HepG2 (cell line): Measurements from ENCODE around the gene LY6G5B. TPM values are rescaled to one million over a fixed set of nuclear protein-coding genes. Genes with fewer than 3 reads are reported as not detected.
A peak's percentile ranks its signal among the peaks of the same experiment; 100 is the strongest.

Experiments used
- ARID4A ChIP-seq: sonication (generic); formaldehyde crosslinking; IDR thresholded peaks from 2 replicates; pipeline ENCODE4 v1.5.0; 2020; ENCODE audit warnings: mild to moderate bottlenecking, missing genetic modification reagents, borderline replicate concordance
- ATF7 ChIP-seq, 2 experiments: fragments of 450-650 bp in 1 of 2; sonication (generic) in 1 of 2; formaldehyde crosslinking in 1 of 2; IDR thresholded peaks; 2 replicates each; pipeline versions ENCODE4 v1.4.0 to v1.6.1; 2016 to 2020; ENCODE audit warnings: antibody characterized with exemption in 1 of 2, mild to moderate bottlenecking in 1 of 2, missing genetic modification reagents in 1 of 2
- ATF7-NPFF ChIP-seq: sonication (generic); formaldehyde crosslinking; IDR thresholded peaks from 2 replicates; pipeline ENCODE4 v1.8.1; 2023; ENCODE audit warnings: mild to moderate bottlenecking, low read depth, missing genetic modification reagents, moderate library complexity
- CTCF ChIP-seq: sonication (generic); formaldehyde crosslinking; IDR thresholded peaks from 2 replicates; pipeline ENCODE4 v1.5.0; 2020; ENCODE audit warnings: mild to moderate bottlenecking, missing genetic modification reagents, moderate library complexity
- GMEB1 ChIP-seq: sonication (generic); formaldehyde crosslinking; IDR thresholded peaks from 2 replicates; pipeline ENCODE4 v1.5.1; 2020; ENCODE audit warnings: missing genetic modification reagents, mild to moderate bottlenecking, borderline replicate concordance
- RBM39 ChIP-seq: fragments of 200-400 bp; formaldehyde crosslinking; IDR thresholded peaks from one replicate; pipeline ENCODE4 v1.6.1; 2018; ENCODE audit warnings: antibody characterized with exemption, mild to moderate bottlenecking, low read depth, low read length; ENCODE audit not compliant: poor library complexity, severe bottlenecking
- RFXANK ChIP-seq: IDR thresholded peaks from 2 replicates; pipeline ENCODE4 v1.6.1; 2016
- SUZ12 ChIP-seq: fragments of 150-350 bp; IDR thresholded peaks from 2 replicates; pipeline ENCODE4 v1.6.1; 2014; ENCODE audit warnings: low read depth, low read length
- ZBTB37 ChIP-seq: sonication (generic); formaldehyde crosslinking; IDR thresholded peaks from 2 replicates; pipeline ENCODE4 v1.4.0; 2020; ENCODE audit warnings: mild to moderate bottlenecking, missing genetic modification reagents
- ZNF142 ChIP-seq: sonication (generic); formaldehyde crosslinking; IDR thresholded peaks from 2 replicates; pipeline ENCODE4 v1.4.0; 2020; ENCODE audit warnings: missing genetic modification reagents
- ZNF282 ChIP-seq: fragments of 450-650 bp; IDR thresholded peaks from 2 replicates; pipeline ENCODE4 v1.6.1; 2018; ENCODE audit not compliant: partially characterized antibody
- ZNF30 ChIP-seq: sonication (generic); formaldehyde crosslinking; IDR thresholded peaks from 2 replicates; pipeline ENCODE4 v1.5.0; 2020; ENCODE audit warnings: mild to moderate bottlenecking, missing genetic modification reagents
- polyA plus RNA-seq, 8 experiments: library from polyadenylated mRNA; depleted of rRNA in 3 of 8; stranded (reverse) in 7 of 8; unstranded in 1 of 8; fragments of >200 nt; fragmentation: Illumina TruSeq in 4 of 8; extraction: Trizol in 4 of 8; gene quantifications; 2 replicates each; pipeline versions ENCODE4 v1.2.1 to v1.2.3, GENCODE V29; 2011 to 2016; ENCODE audit warnings: low read depth in 4 of 8, missing spikeins in 1 of 8, mixed read lengths in 1 of 8; ENCODE audit not compliant: insufficient read depth in 1 of 8
- total RNA-seq, 5 experiments: library from RNA; depleted of rRNA; stranded (reverse); fragments of >200 nt; fragmentation: Illumina TruSeq; extraction: Trizol; gene quantifications; 2 replicates each; pipeline ENCODE4 v1.2.3, GENCODE V29; 2016; ENCODE audit warnings: low read depth in 1 of 5

Gene LY6G5B
- total and polyA plus RNA-seq, 2 of the 13 experiments (the other 11 are each of a cell fraction or from before 2014, with no cell fraction given): 7.8 to 15.7 TPM

- 0 out of 2 replicates have a peak, but pooled peaks have one; percentile 69 for TF ChIP-seq ZBTB37 (CRISPR knock-in tag)
- no peak for TF ChIP-seq RFXANK
- no peak; the same call in 1 of the 2 replicates for TF ChIP-seq ATF7-NPFF
- TF ChIP-seq SUZ12: no peak
- peak; percentile 44 for TF ChIP-seq RBM39
- no peak for TF ChIP-seq ZNF282
- TF ChIP-seq ZNF30 (CRISPR knock-in tag): 0 out of 2 replicates have a peak, but pooled peaks have one; percentile 69
- TF ChIP-seq ZNF142 (CRISPR knock-in tag): no peak
- TF ChIP-seq GMEB1 (CRISPR knock-in tag): no peak
- TF ChIP-seq ATF7 (IDR thresholded peaks at IDR 0.05): no peak
- peak; percentile 25; the same call in 1 of the 2 replicates for TF ChIP-seq ATF7 (CRISPR knock-in tag; IDR thresholded peaks at IDR 0.05)
- peak; percentile 24; the same call in 1 of the 2 replicates for TF ChIP-seq CTCF (CRISPR knock-in tag)
- peak; percentile 82; the same call in 1 of the 2 replicates for TF ChIP-seq ARID4A (CRISPR knock-in tag)
Observed at GRCh38 chr6:31620586-31621319, 49.0 kb upstream of the LY6G5B start, which contains the start of gene PRRC2A (continued).
